Peyer's patch (tissue), 4 donors: ENCODE measurements around the gene HNRNPLL. TPM values are rescaled to one million over a fixed set of nuclear protein-coding genes. Genes with fewer than 3 reads are reported as not detected.

Experiments used
- DNase-seq, 3 donors: peaks; one replicate each; pipeline ENCODE4 v3.0.0-alpha.2; 2017 to 2019
- H3K27ac ChIP-seq, 4 donors: fragments of 200-600 bp; sonication (generic); one replicate each; pipeline ENCODE4 v1.5.1; 2016 to 2019
- H3K27me3 ChIP-seq, 2 donors: fragments of 200-600 bp; sonication (generic); one replicate each; pipeline ENCODE4 v1.5.1; 2019
- H3K36me3 ChIP-seq, 3 donors: fragments of 200-600 bp; sonication (generic); one replicate each; pipeline ENCODE4 v1.5.1; 2016 to 2019
- H3K4me1 ChIP-seq, 4 donors: fragments of 200-600 bp; sonication (generic); one replicate each; pipeline ENCODE4 v1.5.1; 2016 to 2019
- H3K4me3 ChIP-seq, 4 donors: fragments of 200-600 bp; sonication (generic); 1 replicate in 3 of 4; 2 replicates in 1 of 4; pipeline ENCODE4 v1.5.1; 2016 to 2019; ENCODE audit warnings: mild to moderate bottlenecking in 1 of 4
- H3K9me3 ChIP-seq, 4 donors: fragments of 200-600 bp; sonication (generic); one replicate each; pipeline ENCODE4 v1.5.1; 2016 to 2019; ENCODE audit warnings: mild to moderate bottlenecking in 1 of 4
- POLR2A ChIP-seq, 2 donors: fragments of 450-650 bp; IDR thresholded peaks; one replicate each; pipeline ENCODE4 v1.5.1; 2017; ENCODE audit warnings: antibody characterized with exemption in 2 of 2, mild to moderate bottlenecking in 2 of 2, moderate library complexity in 2 of 2
- total RNA-seq, 4 donors: library from RNA; depleted of rRNA; stranded (reverse); fragments of >200 nt; gene quantifications; one replicate each; pipeline ENCODE4 v1.1.0, GENCODE V29; 2016
- TF ChIP-seq, protein P1 (sequence below), 6 experiments: fragments of 450-650 bp in 4 of 6; fragments of 200-600 bp in 2 of 6; sonication (generic) in 1 of 6; IDR thresholded peaks; one replicate each; pipeline ENCODE4 v1.5.1; 2017 to 2019; ENCODE audit warnings: antibody characterized with exemption in 6 of 6, mild to moderate bottlenecking in 3 of 6, moderate library complexity in 1 of 6

The HNRNPLL gene
- total RNA-seq, 4 donors from 2014 or later = 33.3 to 70.1 (median 48.0) TPM

DNA sequence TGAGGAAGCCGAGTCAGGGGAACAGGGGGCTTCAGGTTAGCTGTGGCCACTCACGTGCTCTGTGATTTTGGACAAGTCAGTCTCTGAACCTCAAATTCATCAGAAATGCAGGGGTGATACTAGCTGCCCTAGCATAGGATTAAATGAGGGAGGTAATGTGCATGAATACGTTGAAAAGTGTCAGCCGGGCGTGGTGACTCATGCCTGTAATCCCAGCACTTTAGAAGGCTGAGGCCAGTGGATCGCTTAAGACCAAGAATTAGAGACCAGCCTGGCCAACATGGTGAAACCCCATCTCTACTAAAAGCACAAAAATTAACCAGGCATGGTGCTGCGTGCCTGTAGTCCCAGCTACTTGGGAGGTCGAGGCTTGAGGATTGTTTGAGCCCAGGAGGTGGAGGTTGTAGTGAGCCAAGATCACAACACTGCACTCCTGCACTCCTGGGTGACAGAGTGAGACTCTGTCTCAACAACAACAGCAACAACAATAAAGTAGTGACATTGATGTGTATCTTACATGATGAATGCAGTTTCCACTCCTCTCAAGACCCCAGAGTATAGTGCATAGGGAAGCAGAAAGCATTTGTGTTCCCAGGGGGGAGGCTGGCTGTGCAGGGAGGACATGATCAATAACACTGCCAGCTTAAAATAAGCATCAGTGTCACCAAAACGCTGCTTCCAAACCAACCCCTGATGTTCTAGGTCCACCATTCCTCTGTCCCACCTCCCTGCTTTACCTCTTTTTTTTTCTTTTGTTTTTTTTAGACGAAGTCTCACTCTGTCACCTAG, 68.8 kb downstream of the HNRNPLL start:
- Histone ChIP-seq H3K36me3 (no peaks in the 10 kb centered on the region), H3K9me3 (no peaks in the 10 kb centered on the region), H3K4me3 (no peak overlapping the region), H3K27ac (peak overlapping the region in 1 of 4 donors; percentile 49), H3K4me1 (peaks cover 0 to 4% (median 0%) of the 10 kb centered on the region in 4 donors), H3K27me3 (no peaks in the 10 kb centered on the region)
- no peak for DNase-seq
- TF ChIP-seq, protein P1, sequence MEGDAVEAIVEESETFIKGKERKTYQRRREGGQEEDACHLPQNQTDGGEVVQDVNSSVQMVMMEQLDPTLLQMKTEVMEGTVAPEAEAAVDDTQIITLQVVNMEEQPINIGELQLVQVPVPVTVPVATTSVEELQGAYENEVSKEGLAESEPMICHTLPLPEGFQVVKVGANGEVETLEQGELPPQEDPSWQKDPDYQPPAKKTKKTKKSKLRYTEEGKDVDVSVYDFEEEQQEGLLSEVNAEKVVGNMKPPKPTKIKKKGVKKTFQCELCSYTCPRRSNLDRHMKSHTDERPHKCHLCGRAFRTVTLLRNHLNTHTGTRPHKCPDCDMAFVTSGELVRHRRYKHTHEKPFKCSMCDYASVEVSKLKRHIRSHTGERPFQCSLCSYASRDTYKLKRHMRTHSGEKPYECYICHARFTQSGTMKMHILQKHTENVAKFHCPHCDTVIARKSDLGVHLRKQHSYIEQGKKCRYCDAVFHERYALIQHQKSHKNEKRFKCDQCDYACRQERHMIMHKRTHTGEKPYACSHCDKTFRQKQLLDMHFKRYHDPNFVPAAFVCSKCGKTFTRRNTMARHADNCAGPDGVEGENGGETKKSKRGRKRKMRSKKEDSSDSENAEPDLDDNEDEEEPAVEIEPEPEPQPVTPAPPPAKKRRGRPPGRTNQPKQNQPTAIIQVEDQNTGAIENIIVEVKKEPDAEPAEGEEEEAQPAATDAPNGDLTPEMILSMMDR (IDR thresholded peaks at IDR 0.05) = no peak
- TF ChIP-seq POLR2A (IDR thresholded peaks at IDR 0.05) = no peak

DNA sequence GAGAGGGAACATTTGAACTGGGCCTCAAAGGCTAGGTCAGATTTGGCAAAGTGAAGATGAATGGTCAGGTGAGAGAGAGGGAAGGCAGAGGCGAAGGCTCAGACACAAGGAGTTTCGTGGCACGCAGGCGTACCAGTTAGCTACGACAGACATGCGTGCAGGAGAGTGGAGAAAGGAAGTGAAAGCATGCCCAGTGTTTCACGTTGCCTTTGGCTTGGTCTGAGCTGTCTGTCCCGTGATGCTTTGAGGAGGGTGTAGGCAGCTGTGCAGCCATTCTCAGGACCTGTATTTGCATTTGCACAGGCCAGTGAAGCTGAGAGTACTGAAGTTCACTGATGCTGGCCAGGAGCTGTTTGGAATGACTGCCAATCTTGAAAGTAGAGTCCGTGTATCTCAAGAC, 69.5 kb downstream of the HNRNPLL start:
- TF ChIP-seq, protein P1 (IDR thresholded peaks at IDR 0.05) = no peak
- TF ChIP-seq POLR2A (IDR thresholded peaks at IDR 0.05) = no peak
- peak overlapping the region in 1 of 4 donors; percentile 49 for H3K27ac ChIP-seq
- no peak overlapping the region for H3K4me3 ChIP-seq
- H3K27me3 ChIP-seq = no peaks in the 10 kb centered on the region
- H3K9me3 ChIP-seq = no peaks in the 10 kb centered on the region
- DNase-seq = peak in 2 of 3 donors; percentile 77 to 81
- peaks cover 0 to 4% (median 0%) of the 10 kb centered on the region in 4 donors for H3K4me1 ChIP-seq
- H3K36me3 ChIP-seq = no peaks in the 10 kb centered on the region

DNA sequence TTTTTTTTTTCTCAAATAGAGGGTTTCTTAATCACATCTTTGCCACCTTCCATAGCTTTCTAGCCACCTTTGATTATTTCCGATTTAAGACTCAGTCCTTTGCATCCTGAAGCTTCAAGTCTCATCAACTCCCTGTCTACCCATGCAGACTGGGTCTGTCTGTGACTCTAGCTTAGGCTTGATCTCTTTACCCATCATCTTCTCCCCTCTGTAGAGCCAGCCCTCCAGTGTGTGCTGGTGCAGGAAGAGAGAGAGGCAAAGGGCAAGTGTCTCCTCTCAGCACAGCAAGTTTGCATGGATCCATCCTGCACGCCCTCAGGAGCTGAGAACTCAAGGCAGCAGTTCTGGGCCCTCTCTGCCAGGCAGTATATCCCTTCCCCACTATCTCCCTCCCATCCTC, 70.4 kb downstream of the HNRNPLL start:
- Histone ChIP-seq H3K27ac (no peak overlapping the region), H3K9me3 (no peaks in the 10 kb centered on the region), H3K36me3 (no peaks in the 10 kb centered on the region), H3K4me3 (no peak overlapping the region), H3K27me3 (no peaks in the 10 kb centered on the region), H3K4me1 (peaks cover 0 to 4% (median 0%) of the 10 kb centered on the region in 4 donors)
- no peak for DNase-seq
- TF ChIP-seq, protein P1 (IDR thresholded peaks at IDR 0.05) = no peak
- no peak for TF ChIP-seq POLR2A (IDR thresholded peaks at IDR 0.05)

DNA sequence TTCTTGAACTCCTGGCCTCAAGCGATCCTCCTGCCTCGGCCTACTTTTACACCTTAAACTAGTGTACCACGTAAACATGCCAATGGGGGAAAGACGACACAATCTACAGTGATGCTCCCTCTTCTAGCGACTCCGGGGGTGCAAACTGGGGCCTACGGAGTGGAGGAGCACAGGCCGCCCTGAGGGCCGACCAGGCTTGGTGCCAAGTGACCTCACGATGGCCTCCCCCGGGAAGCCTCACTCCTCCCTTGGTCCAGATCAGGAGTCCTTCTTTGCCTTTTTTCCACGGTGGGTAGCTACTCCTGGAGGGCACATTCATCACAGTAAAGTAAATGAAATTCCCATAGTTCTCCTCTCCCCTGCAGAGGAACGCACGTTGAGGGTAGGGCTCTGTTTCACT, 73.5 kb downstream of the HNRNPLL start:
- TF ChIP-seq, protein P1 (IDR thresholded peaks at IDR 0.05) = no peak
- no peak for TF ChIP-seq POLR2A (IDR thresholded peaks at IDR 0.05)
- H3K4me3 ChIP-seq = no peak overlapping the region
- H3K27me3 ChIP-seq = no peaks in the 10 kb centered on the region
- DNase-seq = no peak
- H3K27ac ChIP-seq = no peak overlapping the region
- H3K36me3 ChIP-seq = no peaks in the 10 kb centered on the region
- H3K9me3 ChIP-seq = no peaks in the 10 kb centered on the region
- H3K4me1 ChIP-seq = peaks cover 0 to 4% (median 0%) of the 10 kb centered on the region in 4 donors

DNA sequence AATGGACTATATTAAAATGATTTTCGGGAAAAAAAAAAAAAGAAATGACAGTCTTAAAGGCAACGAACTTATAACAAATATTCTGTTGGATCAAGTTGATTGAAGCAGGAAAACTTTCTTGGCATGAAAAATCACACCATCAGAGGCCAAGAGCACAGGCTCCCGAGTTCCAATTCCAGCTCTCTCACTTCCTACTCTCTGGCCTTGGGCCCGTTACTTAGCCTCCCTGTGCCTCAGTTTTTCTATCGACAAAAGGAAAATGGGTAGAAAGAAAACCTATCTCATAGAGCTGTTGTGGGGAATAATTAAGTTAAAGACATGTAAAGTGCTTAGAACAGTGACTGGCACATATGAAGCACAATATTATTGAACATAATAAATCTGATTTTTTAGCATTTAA, 74.2 kb downstream of the HNRNPLL start:
- H3K27me3 ChIP-seq = no peaks in the 10 kb centered on the region
- H3K9me3 ChIP-seq = no peaks in the 10 kb centered on the region
- no peak overlapping the region for H3K4me3 ChIP-seq
- H3K27ac ChIP-seq = no peak overlapping the region
- DNase-seq = no peak
- TF ChIP-seq POLR2A (IDR thresholded peaks at IDR 0.05) = no peak
- TF ChIP-seq, protein P1 (IDR thresholded peaks at IDR 0.05) = no peak
- no peaks in the 10 kb centered on the region for H3K36me3 ChIP-seq
- H3K4me1 ChIP-seq = peaks cover 0 to 1% (median 0%) of the 10 kb centered on the region in 4 donors
